WTC11 (cell line): ENCODE data around the gene LCP1. TPM values are rescaled to one million over a fixed set of nuclear protein-coding genes. Genes with fewer than 3 reads are reported as not detected.

ENCODE experiments used
- ATAC-seq: fragments of 200-7000 bp; cut with Tn5 transposase; 2 replicates; pipeline ENCODE4 v1.10.0; 2021; ENCODE audit warnings: mild to moderate bottlenecking, moderate library complexity
- CTCF ChIA-PET: fragments of 300-600 bp; sonication (Branson Sonifier 250); formaldehyde crosslinking; loops from one replicate; lab custom pipeline; 2021; ENCODE audit warnings: antibody characterized with exemption; lab: Charles Lee
- POLR2A ChIA-PET: fragments of 350-600 bp; sonication (Branson Sonifier 250); formaldehyde crosslinking; loops from one replicate; lab custom pipeline; 2021; ENCODE audit warnings: antibody characterized with exemption; lab: Charles Lee
- DNase-seq: peaks from one replicate; pipeline ENCODE4 v3.0.0; 2021; ENCODE audit warnings: low spot score
- H3K27ac Mint-ChIP-seq: 2 replicates; pipeline ENCODE4 v1.8.0; 2021; ENCODE audit warnings: mixed read lengths
- H3K27me3 Mint-ChIP-seq: 2 replicates; pipeline ENCODE4 v1.8.0; 2021; ENCODE audit warnings: low read depth, mild to moderate bottlenecking, moderate library complexity, mixed read lengths
- H3K36me3 Mint-ChIP-seq: 2 replicates; pipeline ENCODE4 v1.8.0; 2021; ENCODE audit warnings: mixed read lengths
- H3K4me1 Mint-ChIP-seq: 2 replicates; pipeline ENCODE4 v1.8.0; 2022; ENCODE audit warnings: mixed read lengths
- H3K4me3 Mint-ChIP-seq: 2 replicates; pipeline ENCODE4 v1.8.0; 2021; ENCODE audit warnings: mild to moderate bottlenecking, moderate library complexity, mixed read lengths
- H3K9me3 Mint-ChIP-seq: 2 replicates; pipeline ENCODE4 v1.8.0; 2021; ENCODE audit warnings: mixed read lengths
- ATF1 ChIP-seq: sonication (generic); formaldehyde crosslinking; IDR thresholded peaks from 2 replicates; pipeline ENCODE4 v1.8.1; 2023; ENCODE audit warnings: mild to moderate bottlenecking, moderate library complexity, missing genetic modification reagents
- FOXJ3 ChIP-seq: sonication (generic); formaldehyde crosslinking; IDR thresholded peaks from 2 replicates; pipeline ENCODE4 v1.9.0; 2021; ENCODE audit warnings: missing genetic modification reagents, mild to moderate bottlenecking, borderline replicate concordance
- IRF2 ChIP-seq: sonication (generic); formaldehyde crosslinking; IDR thresholded peaks from 2 replicates; pipeline ENCODE4 v1.8.0; 2022; ENCODE audit warnings: low read depth, missing genetic modification reagents, borderline replicate concordance
- JUN ChIP-seq: sonication (generic); formaldehyde crosslinking; IDR thresholded peaks from 2 replicates; pipeline ENCODE4 v1.8.0; 2023; ENCODE audit warnings: mild to moderate bottlenecking, missing genetic modification reagents
- NFE2L1 ChIP-seq: sonication (generic); formaldehyde crosslinking; IDR thresholded peaks from 2 replicates; pipeline ENCODE4 v1.8.1; 2023; ENCODE audit warnings: missing genetic modification reagents
- NR1H2 ChIP-seq: sonication (generic); formaldehyde crosslinking; IDR thresholded peaks from 2 replicates; pipeline ENCODE4 v1.9.0; 2021; ENCODE audit warnings: mild to moderate bottlenecking, moderate library complexity, missing genetic modification reagents
- NR3C1 ChIP-seq: sonication (generic); formaldehyde crosslinking; conservative IDR thresholded peaks from 2 replicates; pipeline ENCODE4 v1.8.1; 2023; ENCODE audit warnings: low read depth, mild to moderate bottlenecking, missing genetic modification reagents
- RORB ChIP-seq: fragments of 250-450 bp; sonication (Bioruptor Pico); IDR thresholded peaks from 2 replicates; pipeline ENCODE4 v1.9.0; 2021; ENCODE audit warnings: mild to moderate bottlenecking
- SMAD4 ChIP-seq: sonication (generic); formaldehyde crosslinking; IDR thresholded peaks from 2 replicates; pipeline ENCODE4 v1.8.0; 2022; ENCODE audit warnings: mild to moderate bottlenecking, missing genetic modification reagents
- ZNF138 ChIP-seq: sonication (generic); formaldehyde crosslinking; conservative IDR thresholded peaks from 2 replicates; pipeline ENCODE4 v1.8.1; 2022; ENCODE audit warnings: mild to moderate bottlenecking, moderate library complexity, missing genetic modification reagents
- ZNF263 ChIP-seq: sonication (generic); formaldehyde crosslinking; IDR thresholded peaks from 2 replicates; pipeline ENCODE4 v1.8.1; 2022; ENCODE audit warnings: low read depth, mild to moderate bottlenecking, moderate library complexity, missing genetic modification reagents
- ZNF416 ChIP-seq: fragments of 250-450 bp; sonication (Bioruptor Pico); IDR thresholded peaks from 2 replicates; pipeline ENCODE4 v1.9.0; 2021; ENCODE audit warnings: mild to moderate bottlenecking, inconsistent platforms
- total RNA-seq: library from RNA; stranded (reverse); gene quantifications from 3 replicates; pipeline ENCODE4 v1.2.3, GENCODE V29; 2021
- TF ChIP-seq, protein P1 (sequence below): sonication (generic); formaldehyde crosslinking; IDR thresholded peaks from 2 replicates; pipeline ENCODE4 v1.8.1; 2023; ENCODE audit warnings: mild to moderate bottlenecking, missing genetic modification reagents, moderate library complexity
- TF ChIP-seq, protein P2 (sequence below): sonication (generic); formaldehyde crosslinking; conservative IDR thresholded peaks from 2 replicates; pipeline ENCODE4 v1.8.1; 2022; ENCODE audit warnings: mild to moderate bottlenecking, missing genetic modification reagents
- TF ChIP-seq, protein P3 (sequence below): sonication (generic); formaldehyde crosslinking; IDR thresholded peaks from 2 replicates; pipeline ENCODE4 v1.8.1; 2023; ENCODE audit warnings: mild to moderate bottlenecking, missing genetic modification reagents, moderate library complexity
- TF ChIP-seq, protein P4 (sequence below): fragments of 250-450 bp; sonication (Bioruptor Pico); IDR thresholded peaks from 2 replicates; pipeline ENCODE4 v1.8.0; 2021; ENCODE audit warnings: mild to moderate bottlenecking
- TF ChIP-seq, protein P5 (sequence below): sonication (generic); formaldehyde crosslinking; IDR thresholded peaks from 2 replicates; pipeline ENCODE4 v1.8.0; 2023; ENCODE audit warnings: mild to moderate bottlenecking, missing genetic modification reagents
- TF ChIP-seq, protein P6 (sequence below): fragments of 250-450 bp; sonication (Bioruptor Pico); conservative IDR thresholded peaks from 2 replicates; pipeline ENCODE4 v1.9.0; 2021; ENCODE audit warnings: mild to moderate bottlenecking
- TF ChIP-seq, protein P7 (sequence below): sonication (generic); formaldehyde crosslinking; IDR thresholded peaks from 2 replicates; pipeline ENCODE4 v1.8.0; 2023; ENCODE audit warnings: missing genetic modification reagents

LCP1 gene
- total RNA-seq, 1 experiment from 2014 or later = 3.2 TPM

DNA sequence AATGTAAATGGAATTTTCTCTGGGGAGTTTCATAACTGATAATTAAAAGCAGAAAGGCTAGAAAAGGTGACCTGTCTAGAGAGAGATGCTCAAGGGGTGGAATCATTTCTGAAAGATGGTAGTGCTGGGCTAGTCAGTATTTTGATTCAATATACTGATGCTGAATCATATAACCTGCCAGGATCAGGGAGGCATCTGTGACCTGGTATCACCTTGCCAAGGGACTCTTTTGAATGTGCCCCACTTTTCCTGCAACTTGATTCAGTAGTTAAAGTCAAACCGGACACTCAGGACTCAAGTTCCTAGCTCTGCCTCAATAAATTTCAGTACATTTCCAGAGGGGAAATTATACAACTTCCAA is 15.8 kb downstream of the LCP1 start:
- peaks cover 7% of the 10 kb centered on the region for H3K9me3 Mint-ChIP-seq
- TF ChIP-seq NR3C1 (CRISPR knock-in tag) = no peak
- TF ChIP-seq NFE2L1 = no peak
- TF ChIP-seq, protein P1, sequence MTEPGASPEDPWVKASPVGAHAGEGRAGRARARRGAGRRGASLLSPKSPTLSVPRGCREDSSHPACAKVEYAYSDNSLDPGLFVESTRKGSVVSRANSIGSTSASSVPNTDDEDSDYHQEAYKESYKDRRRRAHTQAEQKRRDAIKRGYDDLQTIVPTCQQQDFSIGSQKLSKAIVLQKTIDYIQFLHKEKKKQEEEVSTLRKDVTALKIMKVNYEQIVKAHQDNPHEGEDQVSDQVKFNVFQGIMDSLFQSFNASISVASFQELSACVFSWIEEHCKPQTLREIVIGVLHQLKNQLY = no peak
- TF ChIP-seq ZNF138 (CRISPR knock-in tag) = no peak
- TF ChIP-seq SMAD4 (CRISPR knock-in tag) = no peak
- no peak for TF ChIP-seq ZNF263 (CRISPR knock-in tag)
- TF ChIP-seq, protein P2, sequence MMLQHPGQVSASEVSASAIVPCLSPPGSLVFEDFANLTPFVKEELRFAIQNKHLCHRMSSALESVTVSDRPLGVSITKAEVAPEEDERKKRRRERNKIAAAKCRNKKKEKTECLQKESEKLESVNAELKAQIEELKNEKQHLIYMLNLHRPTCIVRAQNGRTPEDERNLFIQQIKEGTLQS = no peak
- no peak for TF ChIP-seq ZNF416 (CRISPR knock-in tag)
- no peak for TF ChIP-seq JUN (CRISPR knock-in tag)
- TF ChIP-seq, protein P3, sequence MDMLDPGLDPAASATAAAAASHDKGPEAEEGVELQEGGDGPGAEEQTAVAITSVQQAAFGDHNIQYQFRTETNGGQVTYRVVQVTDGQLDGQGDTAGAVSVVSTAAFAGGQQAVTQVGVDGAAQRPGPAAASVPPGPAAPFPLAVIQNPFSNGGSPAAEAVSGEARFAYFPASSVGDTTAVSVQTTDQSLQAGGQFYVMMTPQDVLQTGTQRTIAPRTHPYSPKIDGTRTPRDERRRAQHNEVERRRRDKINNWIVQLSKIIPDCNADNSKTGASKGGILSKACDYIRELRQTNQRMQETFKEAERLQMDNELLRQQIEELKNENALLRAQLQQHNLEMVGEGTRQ (CRISPR knock-in tag) = no peak
- no peak for TF ChIP-seq ATF1
- TF ChIP-seq, protein P4, sequence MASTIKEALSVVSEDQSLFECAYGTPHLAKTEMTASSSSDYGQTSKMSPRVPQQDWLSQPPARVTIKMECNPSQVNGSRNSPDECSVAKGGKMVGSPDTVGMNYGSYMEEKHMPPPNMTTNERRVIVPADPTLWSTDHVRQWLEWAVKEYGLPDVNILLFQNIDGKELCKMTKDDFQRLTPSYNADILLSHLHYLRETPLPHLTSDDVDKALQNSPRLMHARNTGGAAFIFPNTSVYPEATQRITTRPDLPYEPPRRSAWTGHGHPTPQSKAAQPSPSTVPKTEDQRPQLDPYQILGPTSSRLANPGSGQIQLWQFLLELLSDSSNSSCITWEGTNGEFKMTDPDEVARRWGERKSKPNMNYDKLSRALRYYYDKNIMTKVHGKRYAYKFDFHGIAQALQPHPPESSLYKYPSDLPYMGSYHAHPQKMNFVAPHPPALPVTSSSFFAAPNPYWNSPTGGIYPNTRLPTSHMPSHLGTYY (CRISPR knock-in tag) = no peak
- TF ChIP-seq, protein P5, sequence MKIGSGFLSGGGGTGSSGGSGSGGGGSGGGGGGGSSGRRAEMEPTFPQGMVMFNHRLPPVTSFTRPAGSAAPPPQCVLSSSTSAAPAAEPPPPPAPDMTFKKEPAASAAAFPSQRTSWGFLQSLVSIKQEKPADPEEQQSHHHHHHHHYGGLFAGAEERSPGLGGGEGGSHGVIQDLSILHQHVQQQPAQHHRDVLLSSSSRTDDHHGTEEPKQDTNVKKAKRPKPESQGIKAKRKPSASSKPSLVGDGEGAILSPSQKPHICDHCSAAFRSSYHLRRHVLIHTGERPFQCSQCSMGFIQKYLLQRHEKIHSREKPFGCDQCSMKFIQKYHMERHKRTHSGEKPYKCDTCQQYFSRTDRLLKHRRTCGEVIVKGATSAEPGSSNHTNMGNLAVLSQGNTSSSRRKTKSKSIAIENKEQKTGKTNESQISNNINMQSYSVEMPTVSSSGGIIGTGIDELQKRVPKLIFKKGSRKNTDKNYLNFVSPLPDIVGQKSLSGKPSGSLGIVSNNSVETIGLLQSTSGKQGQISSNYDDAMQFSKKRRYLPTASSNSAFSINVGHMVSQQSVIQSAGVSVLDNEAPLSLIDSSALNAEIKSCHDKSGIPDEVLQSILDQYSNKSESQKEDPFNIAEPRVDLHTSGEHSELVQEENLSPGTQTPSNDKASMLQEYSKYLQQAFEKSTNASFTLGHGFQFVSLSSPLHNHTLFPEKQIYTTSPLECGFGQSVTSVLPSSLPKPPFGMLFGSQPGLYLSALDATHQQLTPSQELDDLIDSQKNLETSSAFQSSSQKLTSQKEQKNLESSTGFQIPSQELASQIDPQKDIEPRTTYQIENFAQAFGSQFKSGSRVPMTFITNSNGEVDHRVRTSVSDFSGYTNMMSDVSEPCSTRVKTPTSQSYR (CRISPR knock-in tag) = no peak
- no peak for TF ChIP-seq IRF2 (CRISPR knock-in tag)
- TF ChIP-seq NR1H2 (CRISPR knock-in tag) = no peak
- TF ChIP-seq, protein P6, sequence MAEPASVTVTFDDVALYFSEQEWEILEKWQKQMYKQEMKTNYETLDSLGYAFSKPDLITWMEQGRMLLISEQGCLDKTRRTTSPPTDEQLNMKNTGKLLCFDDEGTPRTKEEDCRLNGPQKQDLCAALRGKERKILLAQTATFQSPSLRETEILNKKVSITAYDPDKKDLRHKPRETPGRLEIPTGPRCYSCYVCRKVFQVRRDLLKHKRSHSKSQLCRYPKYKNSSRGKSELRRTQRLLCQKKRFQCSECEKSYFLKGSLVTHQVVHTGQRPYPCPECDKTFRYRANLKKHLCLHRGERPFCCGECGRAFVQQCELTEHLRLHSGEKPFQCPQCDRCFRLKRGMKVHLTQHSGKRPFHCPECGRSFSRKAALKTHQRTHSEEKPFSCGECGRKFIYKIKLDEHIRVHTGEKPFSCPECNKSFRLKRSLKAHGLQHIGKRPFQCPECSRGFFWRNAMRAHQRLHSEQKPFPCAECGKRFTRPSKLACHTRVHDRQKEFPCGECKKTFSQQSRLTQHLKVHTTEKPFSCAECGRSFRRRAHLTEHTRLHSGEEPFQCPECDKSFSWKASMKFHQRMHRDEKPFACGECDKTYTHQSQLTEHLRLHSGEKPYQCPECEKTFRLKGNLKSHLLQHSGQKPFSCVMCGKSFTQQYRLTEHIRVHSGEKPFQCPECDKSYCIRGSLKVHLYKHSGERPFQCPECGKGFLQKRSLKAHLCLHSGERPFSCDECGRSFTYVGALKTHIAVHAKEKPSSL = no peak
- TF ChIP-seq, protein P7, sequence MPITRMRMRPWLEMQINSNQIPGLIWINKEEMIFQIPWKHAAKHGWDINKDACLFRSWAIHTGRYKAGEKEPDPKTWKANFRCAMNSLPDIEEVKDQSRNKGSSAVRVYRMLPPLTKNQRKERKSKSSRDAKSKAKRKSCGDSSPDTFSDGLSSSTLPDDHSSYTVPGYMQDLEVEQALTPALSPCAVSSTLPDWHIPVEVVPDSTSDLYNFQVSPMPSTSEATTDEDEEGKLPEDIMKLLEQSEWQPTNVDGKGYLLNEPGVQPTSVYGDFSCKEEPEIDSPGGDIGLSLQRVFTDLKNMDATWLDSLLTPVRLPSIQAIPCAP (CRISPR knock-in tag) = no peak
- no peak for TF ChIP-seq FOXJ3 (CRISPR knock-in tag)
- no peak for TF ChIP-seq RORB (CRISPR knock-in tag)
- peaks cover 17% of the 10 kb centered on the region for H3K27me3 Mint-ChIP-seq
- H3K4me1 Mint-ChIP-seq = peaks cover 14% of the 10 kb centered on the region
- POLR2A ChIA-PET = no interaction called here
- no peak for DNase-seq
- no peak overlapping the region for H3K27ac Mint-ChIP-seq
- H3K36me3 Mint-ChIP-seq = peaks cover 10% of the 10 kb centered on the region
- H3K4me3 Mint-ChIP-seq = no peak overlapping the region
- no peak for ATAC-seq
- CTCF ChIA-PET = no interaction called here
